NCI-H146 (cell line): Measurements from ENCODE around the gene HERPUD2.
"Not testable (repeated sequence)": the region's sequence is repeated elsewhere in the genome, so short reads cannot be mapped to it uniquely, and the experiment has no call there.

Source experiments
- DNase-seq: peaks from one replicate; lab custom pipeline; 2025; lab: John Stamatoyannopoulos, UW

HERPUD2 gene

GRCh38 chr7:35714407-35714806, 19.5 kb upstream of the HERPUD2 start:
- no peak for DNase-seq

GRCh38 chr7:35712563-35713226, 17.8 kb upstream of the HERPUD2 start:
- no peak for DNase-seq

- no peak for DNase-seq
These were observed 12.5 kb upstream of the HERPUD2 start for GRCh38 chr7:35707422-35707821.

- no peak for DNase-seq
These were observed 11.1 kb upstream of the HERPUD2 start for GRCh38 chr7:35705932-35706461.

DNA sequence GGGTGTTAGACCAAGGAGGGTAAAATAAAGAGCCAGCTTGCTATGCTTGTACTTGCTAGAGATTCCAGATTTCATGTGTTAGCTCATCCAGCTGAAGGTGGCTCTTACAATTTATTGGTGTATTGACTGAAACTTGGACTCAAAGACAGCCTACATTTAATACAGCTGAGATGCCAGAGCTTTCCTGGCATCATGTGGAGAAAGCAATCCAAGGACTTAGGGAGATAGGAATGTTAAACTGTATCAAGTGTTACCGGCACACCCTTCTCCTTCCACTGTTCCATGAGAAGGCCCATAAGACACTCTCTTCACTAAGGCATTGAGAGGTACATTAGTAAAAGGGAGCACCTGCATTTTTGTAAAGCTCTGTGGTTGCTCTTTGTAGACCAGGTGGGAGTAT, 9.3 kb upstream of the HERPUD2 start:
- no peak for DNase-seq

- DNase-seq: no peak
These were observed 7.6 kb upstream of the HERPUD2 start for GRCh38 chr7:35702541-35702940.

GRCh38 chr7:35701287-35701900, 6.5 kb upstream of the HERPUD2 start:
- DNase-seq: peak; percentile 39

- no peak for DNase-seq
These were observed 5.9 kb upstream of the HERPUD2 start for GRCh38 chr7:35700865-35701264.

DNA sequence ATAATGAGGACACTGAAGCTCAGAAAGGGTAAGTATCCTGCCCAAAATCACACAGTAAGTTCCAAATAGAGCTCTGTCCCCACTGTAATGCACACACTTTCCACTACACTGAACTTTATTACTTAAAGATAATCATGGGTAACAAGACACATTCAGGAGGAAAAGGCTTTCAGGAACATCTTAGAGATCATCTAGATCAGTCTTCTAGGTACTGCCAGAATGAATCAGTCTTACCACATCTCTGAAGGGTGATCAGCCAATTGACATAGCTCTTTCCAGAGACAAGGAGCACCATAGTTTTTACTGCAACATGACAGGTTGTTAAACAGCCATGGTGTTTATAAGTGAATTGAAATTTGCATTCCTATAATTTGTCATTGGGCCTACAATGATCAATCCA, 5.4 kb upstream of the HERPUD2 start:
- DNase-seq: no peak

DNA sequence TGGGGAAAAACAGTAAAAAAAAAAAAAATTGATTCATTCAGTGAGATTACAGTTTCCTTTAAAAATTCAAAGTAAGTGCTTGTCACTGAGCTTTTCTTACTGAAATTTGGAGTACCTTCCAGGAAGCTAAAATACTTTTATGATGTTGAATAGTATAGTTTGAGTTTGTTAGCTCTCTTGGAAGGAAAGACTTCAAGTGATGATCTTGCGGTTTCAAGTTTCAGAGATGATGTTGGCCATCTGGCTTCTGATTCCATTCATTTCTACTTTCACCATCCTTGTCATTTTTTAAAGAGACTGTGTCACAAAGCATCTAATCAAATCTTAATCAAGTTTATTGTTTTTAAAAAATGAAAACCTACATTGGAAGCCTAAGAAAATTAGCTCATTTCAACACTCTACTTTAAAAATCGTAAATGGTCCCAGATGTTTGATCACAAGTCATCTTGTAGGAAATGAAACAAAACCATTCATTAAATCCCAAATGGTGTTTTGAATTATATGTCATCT, 4.9 kb upstream of the HERPUD2 start:
- no peak for DNase-seq

DNA sequence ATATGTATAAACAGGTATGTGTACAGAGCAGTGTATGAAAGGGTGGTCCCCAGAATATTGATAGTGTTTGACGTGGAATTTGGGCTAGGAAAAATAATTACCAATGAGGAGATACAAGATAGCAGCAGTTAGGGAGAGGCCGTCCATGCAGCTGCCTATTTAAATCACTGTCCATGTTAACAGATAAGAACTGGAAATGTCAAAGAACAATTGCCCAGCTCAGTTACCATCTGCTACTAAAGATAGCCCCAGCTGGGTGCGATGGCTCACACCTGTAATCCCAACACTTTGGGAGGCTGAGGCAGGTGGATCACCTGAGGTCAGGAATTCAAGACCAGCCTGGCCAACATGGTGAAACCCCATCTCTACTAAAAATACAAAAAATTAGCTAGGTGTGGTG, 3.4 kb upstream of the HERPUD2 start:
- peak; percentile 78 for DNase-seq

DNA sequence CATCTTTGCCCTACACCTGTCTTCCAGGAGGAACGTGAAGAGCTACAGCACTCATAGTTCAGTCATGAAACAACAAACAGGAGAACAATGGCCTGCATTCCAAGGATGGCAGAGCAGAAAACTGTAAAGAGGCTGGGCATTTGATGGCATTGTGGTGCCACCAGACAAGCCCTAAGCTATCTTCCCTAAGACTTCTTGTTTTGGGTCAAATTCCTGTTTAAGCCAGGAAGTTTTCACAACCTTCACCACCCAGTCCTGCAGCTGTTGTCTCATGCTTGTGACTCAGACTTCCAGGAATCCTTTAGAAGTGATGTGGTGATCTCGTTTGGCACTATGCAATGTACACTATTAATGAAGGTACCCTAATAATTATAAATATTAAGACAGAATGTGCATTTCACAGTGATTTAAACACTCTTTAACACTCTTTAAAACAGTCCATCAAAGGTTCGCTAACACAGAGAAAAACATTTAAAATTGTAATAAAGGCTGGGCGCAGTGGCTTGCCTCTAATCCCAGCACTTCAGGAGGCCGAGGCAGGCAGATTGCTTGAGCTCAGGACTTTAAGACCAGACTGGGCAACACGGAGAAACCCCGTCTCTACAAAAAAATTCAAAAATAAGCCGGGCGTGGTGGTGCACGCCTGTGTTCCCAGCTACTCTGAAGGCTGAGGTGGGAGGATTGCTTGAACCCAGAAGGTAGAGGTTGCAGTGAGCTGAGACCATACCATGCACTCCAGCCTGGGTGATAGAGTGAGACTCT, 2.7 kb upstream of the HERPUD2 start:
- DNase-seq: no peak

- no peak for DNase-seq
These were observed 1.1 kb upstream of the HERPUD2 start for GRCh38 chr7:35695987-35696386.

GRCh38 chr7:35695473-35695850, 527 bp upstream of the HERPUD2 start:
- peak; percentile 33 for DNase-seq

DNA sequence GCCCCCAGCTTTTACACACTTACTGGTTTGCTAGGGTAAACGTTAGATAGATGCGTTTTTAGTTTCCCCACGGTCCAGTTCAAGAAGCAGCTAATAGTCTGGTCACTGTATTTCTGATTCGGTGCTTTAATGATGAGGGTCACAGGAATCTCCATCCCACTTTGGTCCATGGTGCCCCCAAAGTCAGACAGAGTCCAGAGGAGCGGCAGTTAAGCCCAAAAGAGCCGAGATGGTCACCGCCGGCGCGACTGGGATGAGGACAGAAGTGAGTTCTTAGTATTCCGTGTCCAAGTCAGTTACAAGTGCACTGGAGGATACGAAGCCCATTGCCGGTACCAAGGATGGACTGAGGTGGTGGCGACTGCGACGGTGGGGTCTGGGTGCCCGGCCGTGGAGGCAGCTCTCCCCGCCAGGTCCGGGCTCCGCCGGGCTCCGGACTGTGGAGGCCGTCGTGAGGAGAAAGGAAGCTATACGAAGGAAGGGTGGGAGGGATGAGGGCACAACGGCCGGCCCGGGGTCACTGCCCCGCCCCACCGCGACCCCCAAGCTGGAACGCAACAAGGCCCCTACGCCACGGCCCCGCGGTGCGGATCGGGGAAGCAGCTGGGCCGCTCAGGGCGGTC, 663 bp downstream of the HERPUD2 start:
- peak; percentile 75 for DNase-seq

DNA sequence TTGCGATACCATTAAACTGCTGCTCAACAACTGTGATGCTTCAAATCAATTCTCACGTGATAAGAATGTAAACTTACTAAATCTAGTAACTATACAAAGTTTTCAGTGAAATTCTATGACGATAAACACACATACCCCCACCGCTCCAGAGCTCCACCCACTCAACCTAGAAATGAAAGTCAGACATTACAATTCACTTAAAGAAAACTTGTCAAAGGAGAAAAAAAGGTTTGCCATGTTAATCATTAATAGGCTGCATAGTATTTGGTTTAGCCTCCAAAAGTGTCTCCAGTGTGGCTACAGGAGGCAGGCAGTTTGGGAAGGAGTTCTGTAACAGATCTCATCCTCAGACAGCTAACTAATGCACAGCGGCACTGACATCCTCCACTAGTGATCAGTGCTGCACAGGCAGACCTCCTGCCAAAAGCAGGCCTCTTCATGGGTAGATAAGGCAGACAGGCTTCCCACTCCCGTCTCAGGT, 3.1 kb downstream of the HERPUD2 start:
- no peak for DNase-seq

DNA sequence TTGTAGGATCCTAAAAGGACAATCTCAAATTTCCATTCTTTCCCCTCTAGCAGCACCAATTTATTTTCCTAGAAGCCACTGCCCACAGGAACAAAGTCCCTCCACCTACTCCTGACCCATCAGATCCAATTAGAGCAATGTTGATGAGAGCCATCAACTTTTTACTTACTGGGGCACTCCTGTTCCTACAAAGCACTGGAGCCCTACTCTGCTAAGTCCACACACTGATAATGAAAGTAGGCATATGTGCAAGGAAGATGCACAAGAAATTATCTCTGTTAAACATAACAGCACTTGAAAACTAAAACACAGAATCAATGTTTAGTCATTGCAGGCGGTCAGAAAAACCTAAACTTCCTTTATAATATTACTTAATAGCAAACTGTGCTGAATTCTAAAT, 3.6 kb downstream of the HERPUD2 start:
- DNase-seq: no peak

DNA sequence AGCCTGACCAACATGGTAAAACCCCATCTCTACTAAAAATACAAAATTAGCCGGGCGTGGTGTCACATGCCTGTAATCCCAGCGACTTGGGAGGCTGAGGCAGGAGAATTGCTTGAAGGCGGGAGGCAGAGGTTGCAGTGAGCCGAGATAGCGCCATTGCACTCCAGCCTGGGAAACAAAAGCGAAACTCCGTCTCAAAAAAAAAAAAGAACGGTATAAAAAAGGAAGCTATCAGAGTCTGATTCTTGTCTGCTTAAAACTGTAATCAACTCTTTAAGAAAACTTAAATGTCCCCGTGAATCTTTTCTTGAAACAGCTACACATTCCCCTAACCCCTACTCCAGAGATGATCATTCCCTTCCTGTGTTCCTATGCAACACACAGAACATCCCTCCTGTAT, 4.3 kb downstream of the HERPUD2 start:
- not testable (repeated sequence) for DNase-seq

GRCh38 chr7:35685781-35686180, 9.2 kb downstream of the HERPUD2 start:
- no peak for DNase-seq

DNA sequence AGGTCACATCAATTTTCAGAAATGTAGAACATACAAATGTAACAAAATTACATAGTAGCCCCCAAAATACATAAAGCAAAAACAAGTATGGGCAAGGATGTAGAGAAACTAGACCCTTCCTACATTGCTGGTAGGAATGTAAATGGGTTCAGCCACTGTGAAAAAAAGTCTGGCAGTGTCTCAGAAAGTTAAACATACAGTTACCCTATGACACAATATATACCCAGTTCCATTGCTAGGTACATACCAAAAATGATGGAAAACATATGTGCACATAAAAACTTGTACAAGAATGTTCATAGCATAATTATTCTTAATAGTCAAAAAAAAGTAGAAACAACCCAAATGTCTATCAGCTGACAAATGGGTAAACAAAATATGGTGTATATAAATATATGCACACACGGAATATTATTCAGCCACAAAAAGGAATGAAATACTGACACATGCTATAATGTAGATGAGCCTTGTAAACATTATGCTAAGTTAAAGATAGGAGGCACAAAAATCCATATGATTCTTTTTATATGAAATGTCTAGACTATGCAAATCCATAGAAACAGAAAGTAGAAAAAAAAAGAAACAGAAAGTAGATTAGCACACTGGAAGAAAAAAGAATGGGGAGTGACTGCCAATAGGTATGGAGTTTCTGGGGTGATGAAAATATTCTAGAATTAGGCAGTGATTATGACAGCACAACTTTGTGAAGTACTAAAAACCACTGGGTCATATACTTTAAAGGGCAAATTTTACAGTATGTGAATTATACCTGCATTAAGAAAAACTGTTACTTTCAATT, 13.5 kb downstream of the HERPUD2 start:
- no peak for DNase-seq

- no peak for DNase-seq
These were observed 14.4 kb downstream of the HERPUD2 start for GRCh38 chr7:35680403-35681013.
